MM.1S (cell line): ENCODE measurements around the gene VAPA.

Experiments
- DNase-seq: peaks from one replicate; pipeline ENCODE4 v3.0.0-alpha.2; 2015
- H2AFZ ChIP-seq: fragments of 300-600 bp; sonication (generic); 2 replicates; pipeline ENCODE4 v1.6.0; 2016; ENCODE audit warnings: antibody characterized with exemption, low read length
- H3F3A ChIP-seq: fragments of 300-600 bp; sonication (generic); 2 replicates; pipeline ENCODE4 v1.6.1; 2016; ENCODE audit warnings: mild to moderate bottlenecking, antibody characterized with exemption, low read length, moderate library complexity, mixed read lengths; ENCODE audit not compliant: insufficient read depth
- H3K27ac ChIP-seq: fragments of 300-600 bp; sonication (generic); 2 replicates; pipeline ENCODE4 v1.5.1; 2016; ENCODE audit warnings: mild to moderate bottlenecking, low read length
- H3K27me3 ChIP-seq: fragments of 300-600 bp; sonication (generic); replicated peaks from 2 replicates; pipeline ENCODE4 v1.6.0; 2016; ENCODE audit warnings: low read length; ENCODE audit not compliant: insufficient read depth
- H3K36me3 ChIP-seq: fragments of 300-600 bp; sonication (generic); replicated peaks from 2 replicates; pipeline ENCODE4 v1.6.1; 2016; ENCODE audit warnings: mild to moderate bottlenecking, low read length, mixed read lengths; ENCODE audit not compliant: insufficient read depth
- H3K4me1 ChIP-seq: fragments of 300-600 bp; sonication (generic); 2 replicates; pipeline ENCODE4 v1.6.1; 2016; ENCODE audit warnings: low read length, mixed read lengths
- H3K4me2 ChIP-seq: fragments of 300-600 bp; sonication (generic); 2 replicates; pipeline ENCODE4 v1.6.0; 2016; ENCODE audit warnings: low read depth, low read length
- H3K4me3 ChIP-seq: fragments of 300-600 bp; sonication (generic); 2 replicates; pipeline ENCODE4 v1.5.1; 2016; ENCODE audit warnings: low read length, mixed read lengths
- H3K79me2 ChIP-seq: fragments of 300-600 bp; sonication (generic); 2 replicates; pipeline ENCODE4 v1.6.1; 2016; ENCODE audit warnings: mixed run types, low read length, mixed read lengths
- H3K9ac ChIP-seq: fragments of 300-600 bp; sonication (generic); 2 replicates; pipeline ENCODE4 v1.6.1; 2016; ENCODE audit warnings: low read length, mixed read lengths
- H3K9me2 ChIP-seq: fragments of 300-600 bp; sonication (generic); replicated peaks from 2 replicates; pipeline ENCODE4 v1.6.1; 2016; ENCODE audit warnings: mild to moderate bottlenecking, low read length, mixed read lengths; ENCODE audit not compliant: insufficient read depth
- H3K9me3 ChIP-seq: fragments of 300-600 bp; sonication (generic); replicated peaks from 2 replicates; pipeline ENCODE4 v1.6.1; 2016; ENCODE audit warnings: mild to moderate bottlenecking, low read length, mixed read lengths; ENCODE audit not compliant: insufficient read depth
- H4K20me1 ChIP-seq: fragments of 300-600 bp; sonication (generic); 2 replicates; pipeline ENCODE4 v1.6.1; 2016; ENCODE audit warnings: mild to moderate bottlenecking, low read length, moderate library complexity, mixed read lengths; ENCODE audit not compliant: insufficient read depth
- EZH2 ChIP-seq: fragments of 300-600 bp; sonication (generic); optimal IDR thresholded peaks from 2 replicates; pipeline ENCODE3; 2017; ENCODE audit warnings: low read depth, mild to moderate bottlenecking, antibody characterized with exemption, low read length, mixed read lengths
- EZH2phosphoT487 ChIP-seq: fragments of 300-600 bp; sonication (generic); IDR thresholded peaks from 2 replicates; pipeline ENCODE4 v1.6.1; 2018; ENCODE audit warnings: antibody characterized with exemption, low read length
- TF ChIP-seq, protein P1 (sequence below): fragments of 300-600 bp; sonication (generic); IDR thresholded peaks from 2 replicates; pipeline ENCODE4 v1.5.1; 2016; ENCODE audit warnings: antibody characterized with exemption, low read length, mixed read lengths

Gene VAPA

DNA sequence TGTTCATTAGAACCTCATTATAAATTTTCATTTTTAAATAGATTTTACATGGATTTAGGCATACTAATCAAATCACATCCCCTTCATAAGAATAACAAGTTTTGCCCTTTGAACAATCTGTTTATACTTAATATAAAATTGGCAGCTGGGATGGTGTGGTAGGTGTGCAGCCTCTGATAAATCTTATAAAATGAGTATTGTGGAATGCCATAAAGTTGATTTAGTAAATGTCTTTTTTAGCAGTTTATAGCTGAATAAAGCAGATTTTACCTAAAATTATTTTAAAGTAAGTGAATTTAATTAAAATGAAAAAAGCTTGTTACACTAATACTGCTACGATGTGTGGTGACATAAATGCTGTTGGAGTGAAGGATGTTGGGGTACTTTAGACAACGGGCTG, 35.5 kb downstream of the VAPA start:
- Histone ChIP-seq H3K9me2 (no peaks in the 10 kb centered on the region), H4K20me1 (no peaks in the 10 kb centered on the region), H3K4me1 (no peaks in the 10 kb centered on the region), H3K4me3 (no peak overlapping the region), H3K27me3 (no peaks in the 10 kb centered on the region), H3K4me2 (no peak overlapping the region), H3K9me3 (no peaks in the 10 kb centered on the region), H2AFZ (no peak overlapping the region), H3K27ac (no peak overlapping the region), H3K9ac (no peak overlapping the region), H3F3A (no peaks in the 10 kb centered on the region), H3K36me3 (peaks cover 11% of the 10 kb centered on the region; the same call in 1 of the 2 replicates), H3K79me2 (peaks cover 13% of the 10 kb centered on the region; the same call in 1 of the 2 replicates)
- DNase-seq = no peak
- TF ChIP-seq, protein P1, sequence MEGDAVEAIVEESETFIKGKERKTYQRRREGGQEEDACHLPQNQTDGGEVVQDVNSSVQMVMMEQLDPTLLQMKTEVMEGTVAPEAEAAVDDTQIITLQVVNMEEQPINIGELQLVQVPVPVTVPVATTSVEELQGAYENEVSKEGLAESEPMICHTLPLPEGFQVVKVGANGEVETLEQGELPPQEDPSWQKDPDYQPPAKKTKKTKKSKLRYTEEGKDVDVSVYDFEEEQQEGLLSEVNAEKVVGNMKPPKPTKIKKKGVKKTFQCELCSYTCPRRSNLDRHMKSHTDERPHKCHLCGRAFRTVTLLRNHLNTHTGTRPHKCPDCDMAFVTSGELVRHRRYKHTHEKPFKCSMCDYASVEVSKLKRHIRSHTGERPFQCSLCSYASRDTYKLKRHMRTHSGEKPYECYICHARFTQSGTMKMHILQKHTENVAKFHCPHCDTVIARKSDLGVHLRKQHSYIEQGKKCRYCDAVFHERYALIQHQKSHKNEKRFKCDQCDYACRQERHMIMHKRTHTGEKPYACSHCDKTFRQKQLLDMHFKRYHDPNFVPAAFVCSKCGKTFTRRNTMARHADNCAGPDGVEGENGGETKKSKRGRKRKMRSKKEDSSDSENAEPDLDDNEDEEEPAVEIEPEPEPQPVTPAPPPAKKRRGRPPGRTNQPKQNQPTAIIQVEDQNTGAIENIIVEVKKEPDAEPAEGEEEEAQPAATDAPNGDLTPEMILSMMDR = no peak
- TF ChIP-seq EZH2phosphoT487 (no peak), EZH2 (no peak)

DNA sequence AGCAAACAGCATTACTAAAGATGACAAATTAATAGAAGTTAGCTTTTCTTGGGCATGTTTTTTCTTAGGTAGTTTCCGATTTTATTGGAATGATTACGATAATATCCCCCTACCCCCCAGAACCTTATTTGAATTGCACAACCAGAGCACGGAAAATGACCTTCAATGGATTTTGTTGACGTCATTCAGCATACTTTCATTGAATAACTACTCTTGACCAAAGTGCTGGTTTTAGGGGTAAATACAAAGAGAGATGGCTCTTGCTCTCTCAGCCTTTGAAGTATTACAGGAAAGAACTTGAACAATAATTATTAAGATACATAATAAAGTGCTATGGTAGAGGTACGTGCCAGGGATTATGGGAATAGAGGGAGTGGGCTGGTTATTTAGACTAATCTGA, 36.0 kb downstream of the VAPA start:
- Histone ChIP-seq H3K9ac (no peak overlapping the region), H3K4me2 (no peak overlapping the region), H3K9me3 (no peaks in the 10 kb centered on the region), H3K79me2 (0 out of 2 replicates have a peak, but pooled peaks cover 7% of the 10 kb centered on the region), H4K20me1 (no peaks in the 10 kb centered on the region), H3K36me3 (peaks cover 7% of the 10 kb centered on the region; the same call in 1 of the 2 replicates), H3K27ac (no peak overlapping the region), H3F3A (no peaks in the 10 kb centered on the region), H3K27me3 (no peaks in the 10 kb centered on the region), H3K4me3 (no peak overlapping the region), H2AFZ (no peak overlapping the region), H3K4me1 (no peaks in the 10 kb centered on the region), H3K9me2 (no peaks in the 10 kb centered on the region)
- no peak for DNase-seq
- TF ChIP-seq, protein P1 = no peak
- no peak for TF ChIP-seq EZH2phosphoT487
- TF ChIP-seq EZH2 = no peak

DNA sequence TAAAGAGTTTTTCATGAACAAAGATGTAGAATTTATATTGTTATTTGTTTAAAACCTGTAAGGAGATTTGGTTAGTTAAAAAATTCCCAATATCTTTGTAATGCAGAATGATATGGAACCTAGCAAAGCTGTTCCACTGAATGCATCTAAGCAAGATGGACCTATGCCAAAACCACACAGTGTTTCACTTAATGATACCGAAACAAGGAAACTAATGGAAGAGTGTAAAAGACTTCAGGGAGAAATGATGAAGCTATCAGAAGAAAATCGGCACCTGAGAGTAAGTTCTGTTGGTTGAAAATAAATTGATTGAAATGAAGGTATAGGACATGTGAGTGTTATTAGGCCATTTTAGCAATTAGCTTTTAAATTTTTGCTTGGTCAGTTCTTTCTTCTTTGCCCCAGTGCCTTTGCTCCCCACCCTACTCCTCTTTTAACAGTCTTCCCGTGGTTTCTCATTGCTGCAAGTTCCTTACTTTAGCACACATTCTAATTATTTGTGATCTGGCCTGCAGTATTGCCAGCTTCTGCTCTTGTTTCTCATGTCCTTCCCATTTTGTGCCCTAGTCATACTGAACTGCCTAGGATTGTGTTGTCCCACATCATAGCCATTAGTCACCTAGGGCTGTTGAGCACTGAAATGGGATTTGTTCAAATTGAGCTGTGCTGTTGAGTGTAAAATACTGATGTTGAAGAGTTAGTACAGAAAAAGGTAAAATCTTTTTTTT, 36.6 kb downstream of the VAPA start:
- no peak overlapping the region for H2AFZ ChIP-seq
- TF ChIP-seq EZH2phosphoT487 = no peak
- no peak for TF ChIP-seq EZH2
- TF ChIP-seq, protein P1 = no peak
- H3K9ac ChIP-seq = no peak overlapping the region
- DNase-seq = no peak
- no peak overlapping the region for H3K4me3 ChIP-seq
- no peaks in the 10 kb centered on the region for H3F3A ChIP-seq
- H3K27me3 ChIP-seq = no peaks in the 10 kb centered on the region
- no peaks in the 10 kb centered on the region for H3K9me2 ChIP-seq
- no peaks in the 10 kb centered on the region for H3K9me3 ChIP-seq
- H4K20me1 ChIP-seq = no peaks in the 10 kb centered on the region
- 0 out of 2 replicates have a peak, but pooled peaks cover 4% of the 10 kb centered on the region for H3K36me3 ChIP-seq
- H3K4me1 ChIP-seq = no peaks in the 10 kb centered on the region
- no peak overlapping the region for H3K27ac ChIP-seq
- H3K79me2 ChIP-seq = 0 out of 2 replicates have a peak, but pooled peaks cover 6% of the 10 kb centered on the region
- H3K4me2 ChIP-seq = no peak overlapping the region
